HG03045 (cell line): ENCODE data around the gene TNP1.

ENCODE experiments used
- ATAC-seq: cut with Tn5 transposase; IDR thresholded peaks from one replicate; pipeline ENCODE4 v1.9.1; 2021; ENCODE audit warnings: mild to moderate bottlenecking, moderate library complexity; ENCODE audit not compliant: unreplicated experiment

Gene TNP1

DNA sequence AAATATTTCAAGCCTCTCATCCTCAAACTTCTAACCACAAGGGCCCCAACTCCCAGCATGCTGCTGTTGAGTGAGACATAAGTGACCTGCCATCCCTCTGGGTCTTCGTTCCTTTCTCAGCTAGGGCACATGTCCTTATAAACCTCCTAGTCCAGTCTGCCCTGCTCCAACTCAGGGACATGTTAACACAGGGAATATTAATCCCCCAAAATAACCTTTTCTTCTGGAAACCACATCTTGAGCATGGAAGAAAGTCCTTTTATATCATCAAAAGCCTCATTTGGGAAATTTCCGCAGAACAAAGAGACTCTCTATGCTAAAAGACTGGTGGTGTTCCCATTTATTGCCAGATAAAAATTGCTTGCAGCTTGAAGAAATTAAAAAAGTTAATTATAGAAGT is 14.4 kb downstream of the TNP1 start:
- no peak for ATAC-seq

DNA sequence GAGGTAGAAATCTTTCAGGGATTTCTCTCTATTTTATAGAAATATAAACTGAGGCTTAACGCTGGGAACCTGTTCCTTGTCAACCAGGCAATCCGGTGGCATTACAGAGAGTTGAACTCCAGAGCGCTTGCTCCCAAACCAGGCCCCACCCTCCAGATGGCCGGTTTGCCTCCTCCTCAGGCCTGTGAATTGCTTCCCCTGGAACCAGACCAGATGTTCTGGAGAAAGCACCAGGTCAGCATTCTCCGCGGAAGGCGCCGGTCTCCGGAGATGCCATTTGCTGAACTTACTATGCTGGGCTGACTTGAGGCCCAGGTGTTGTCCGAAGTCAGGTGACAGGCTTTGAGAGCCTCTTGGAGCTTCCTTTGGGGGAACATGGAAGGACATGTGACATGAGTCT is 17.2 kb downstream of the TNP1 start:
- ATAC-seq, result no peak

DNA sequence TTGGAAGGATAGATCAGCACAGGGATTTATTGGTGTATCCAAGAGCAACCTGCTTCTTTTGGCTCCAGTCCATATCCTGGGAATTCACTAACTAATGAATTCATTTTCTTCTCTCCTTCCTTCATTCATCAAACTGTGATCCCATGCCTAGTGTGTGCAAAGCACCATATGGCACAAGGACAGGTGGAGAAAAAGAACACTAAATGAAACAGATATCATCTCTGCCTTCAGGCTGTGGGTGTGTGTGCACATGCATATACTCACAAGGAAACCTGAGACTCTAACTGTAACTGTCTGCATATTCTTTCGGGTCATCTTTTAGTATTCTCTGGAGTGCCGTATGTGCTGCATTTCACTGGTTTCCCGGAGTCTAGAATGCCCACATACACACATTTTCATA is 20.2 kb downstream of the TNP1 start:
- no peak for ATAC-seq

DNA sequence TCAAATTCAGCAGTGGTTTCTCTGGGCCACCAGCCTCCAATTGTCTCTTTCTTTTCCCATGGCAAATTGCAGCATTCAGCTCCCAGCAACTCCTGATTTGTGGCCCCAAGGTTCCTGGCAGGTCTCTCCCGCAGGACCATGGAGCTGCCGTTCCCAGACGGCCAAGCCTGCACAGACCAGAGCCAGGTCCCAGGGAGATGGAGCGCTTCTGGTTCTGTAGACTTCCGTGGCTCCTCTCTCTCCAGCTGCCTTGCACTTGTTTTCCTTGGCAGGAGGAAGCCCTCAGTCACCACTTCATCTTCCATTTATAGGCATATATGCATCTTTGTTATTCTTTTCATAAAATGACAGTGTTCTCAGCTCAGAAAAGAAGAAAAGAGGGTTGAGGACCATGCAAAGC is 21.7 kb downstream of the TNP1 start:
- no peak for ATAC-seq

DNA sequence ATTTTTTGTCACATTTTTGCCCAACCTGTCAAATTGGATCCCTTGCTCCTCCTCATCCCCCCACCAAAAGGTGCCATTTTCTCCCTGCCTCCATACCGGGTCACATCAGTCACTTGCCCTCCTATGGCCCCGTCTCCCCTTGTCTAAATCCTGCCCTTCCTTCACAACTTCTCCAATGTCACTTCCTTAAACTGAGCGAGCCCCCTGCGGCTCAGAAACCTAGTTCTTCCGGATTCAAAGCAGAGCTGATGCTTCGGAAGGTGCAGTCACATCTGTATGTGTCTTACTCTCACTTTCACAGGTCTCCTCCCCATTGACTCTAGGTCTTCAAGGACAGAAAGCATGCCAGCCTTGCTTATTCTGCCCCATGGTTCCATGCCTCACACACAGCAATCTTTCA is 22.1 kb downstream of the TNP1 start:
- ATAC-seq, result no peak

DNA sequence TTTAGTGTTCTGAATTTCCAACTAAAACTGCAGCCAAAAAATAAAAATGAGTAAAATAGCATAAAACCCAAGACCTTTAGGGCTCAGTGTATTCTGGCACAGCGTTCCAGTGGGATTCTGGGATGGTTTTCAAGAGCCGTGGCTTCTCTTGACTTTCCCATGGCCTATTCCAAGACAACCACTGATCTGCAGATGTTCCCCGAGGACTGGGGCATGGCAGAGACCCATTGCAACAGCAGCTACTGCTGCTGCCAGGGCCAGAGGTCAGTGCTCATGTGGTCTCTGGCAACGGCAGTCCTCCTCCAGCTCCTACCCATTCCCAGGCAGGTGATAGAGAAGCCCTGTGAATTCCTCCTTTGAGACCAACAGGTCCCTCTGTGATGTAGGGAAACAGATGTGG is 26.8 kb downstream of the TNP1 start:
- ATAC-seq, result no peak

DNA sequence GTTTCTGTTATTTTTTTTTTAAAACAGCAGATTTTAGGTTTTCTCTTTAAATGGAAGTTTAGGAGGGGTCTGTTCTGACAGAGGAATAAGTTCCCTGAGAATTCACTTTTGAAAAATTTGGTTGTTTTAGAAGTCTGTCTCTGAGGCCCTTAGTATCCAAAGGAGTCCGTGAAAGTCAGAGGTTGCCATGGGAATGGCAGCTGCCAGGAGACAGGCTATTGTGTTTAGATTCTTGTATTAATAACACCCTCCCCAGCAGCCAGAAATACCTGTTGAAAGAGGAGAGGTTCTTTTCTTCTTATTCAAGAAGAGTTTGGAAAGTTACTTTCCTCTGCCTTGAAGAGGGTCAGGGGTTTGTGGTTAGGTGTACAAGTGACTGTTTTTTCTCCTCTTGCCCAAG is 29.5 kb downstream of the TNP1 start:
- no peak for ATAC-seq

DNA sequence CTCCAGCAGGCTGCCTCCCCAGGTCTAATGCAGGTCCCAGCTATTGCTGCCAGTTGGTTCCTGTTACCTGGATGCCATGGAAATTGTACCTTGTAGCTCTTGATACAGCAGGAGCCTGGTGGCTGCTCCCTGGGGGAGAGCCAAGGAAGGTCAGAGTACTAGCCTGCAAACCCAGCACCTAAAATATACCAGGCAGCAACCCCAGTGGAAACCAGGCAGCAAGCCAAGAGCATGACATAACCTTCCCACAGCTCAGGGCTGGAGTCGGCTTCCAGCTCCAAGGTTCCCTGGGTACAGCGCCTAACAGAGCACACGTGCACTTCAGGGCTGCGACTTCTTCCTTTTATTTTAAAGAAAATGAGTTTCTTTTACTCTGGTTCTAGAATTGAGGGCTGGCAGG is 30.3 kb downstream of the TNP1 start:
- no peak for ATAC-seq

DNA sequence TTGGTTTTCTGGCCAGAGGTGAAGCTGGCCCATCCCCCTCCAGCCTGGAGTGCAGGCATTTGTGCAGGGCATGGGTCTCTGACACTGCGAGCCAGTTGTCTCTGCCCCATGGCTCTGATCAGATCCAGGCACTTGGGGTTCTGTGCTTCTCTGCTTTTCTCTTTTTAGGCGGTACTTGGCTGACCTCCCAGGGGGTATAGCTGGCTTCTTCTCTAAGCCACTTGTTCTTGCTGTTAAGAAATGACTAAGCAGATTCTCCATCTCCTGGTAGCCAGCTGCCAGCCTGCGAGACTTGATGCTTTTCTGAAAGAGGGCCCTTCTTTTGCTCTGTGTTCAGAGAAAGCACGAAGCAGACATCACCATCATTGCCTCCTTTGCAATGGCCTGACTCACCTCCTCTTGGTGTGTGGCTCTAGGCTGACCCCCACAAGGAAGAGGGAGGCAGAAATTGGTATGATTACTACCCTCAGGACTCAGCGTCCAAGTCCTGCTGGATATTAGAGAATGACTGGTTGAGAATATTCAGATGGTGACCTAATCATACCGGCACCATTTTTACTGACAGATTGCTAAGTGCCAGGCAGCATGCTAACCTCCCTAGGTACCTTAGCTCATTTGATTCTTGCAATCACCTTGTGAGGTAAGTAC is 32.7 kb downstream of the TNP1 start:
- ATAC-seq, result no peak

DNA sequence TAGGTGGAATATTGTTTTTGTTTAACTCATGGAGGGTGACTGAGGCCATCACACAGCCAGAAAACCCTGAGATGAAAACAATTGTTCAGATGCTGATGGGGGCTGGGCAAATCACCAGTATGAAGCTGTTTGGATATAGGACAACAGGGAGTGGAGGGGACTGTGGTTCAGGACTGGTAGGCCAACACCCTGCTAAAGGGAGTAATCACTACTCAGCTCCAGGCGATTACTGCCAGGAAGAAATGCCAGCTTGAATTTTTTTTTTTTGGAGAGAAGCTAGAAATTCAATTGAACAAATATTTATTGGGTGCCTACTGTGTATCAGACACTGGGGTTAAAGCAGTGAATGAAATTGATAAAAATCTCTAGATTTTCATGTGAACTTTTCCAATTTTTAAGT is 37.4 kb downstream of the TNP1 start:
- no peak for ATAC-seq

DNA sequence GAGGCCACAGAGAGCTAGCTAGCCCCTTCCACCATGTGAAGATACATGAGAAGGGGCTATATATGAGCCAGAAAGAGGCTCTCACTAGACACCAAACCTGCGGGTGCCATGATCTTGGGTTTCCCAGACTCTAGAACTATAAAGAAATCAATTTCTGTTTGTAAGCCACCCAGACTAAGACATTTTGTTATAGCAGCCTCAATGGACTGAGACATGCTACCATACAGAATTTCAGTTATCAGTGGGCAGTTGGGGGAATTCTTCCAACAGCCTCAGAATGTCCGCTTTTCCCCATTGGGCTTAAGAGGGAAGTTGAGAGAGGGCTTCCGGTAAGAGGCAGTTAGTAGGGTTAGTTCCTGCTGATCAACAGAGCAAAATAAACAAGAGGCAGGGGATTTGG is 39.2 kb downstream of the TNP1 start:
- ATAC-seq, result no peak

DNA sequence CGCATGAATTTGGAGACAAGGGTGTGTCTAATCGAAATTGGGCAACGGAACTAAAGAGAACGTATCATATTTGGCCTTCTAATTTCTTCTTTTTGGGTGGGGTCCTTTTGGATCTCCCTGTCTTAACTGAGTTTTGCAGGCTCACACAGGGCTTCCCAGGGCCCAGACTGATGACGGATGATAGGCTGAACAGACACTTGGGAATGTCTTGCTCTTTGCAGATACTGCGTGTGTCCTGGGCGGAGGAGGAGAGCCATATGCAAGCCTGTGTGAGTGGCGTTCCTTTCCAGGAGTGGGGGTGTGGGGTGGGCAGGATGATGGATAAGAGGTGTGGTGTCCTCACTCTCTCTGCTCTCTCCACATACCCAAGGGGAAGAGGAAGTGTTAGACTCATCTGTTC is 40.1 kb downstream of the TNP1 start:
- ATAC-seq, result no peak

DNA sequence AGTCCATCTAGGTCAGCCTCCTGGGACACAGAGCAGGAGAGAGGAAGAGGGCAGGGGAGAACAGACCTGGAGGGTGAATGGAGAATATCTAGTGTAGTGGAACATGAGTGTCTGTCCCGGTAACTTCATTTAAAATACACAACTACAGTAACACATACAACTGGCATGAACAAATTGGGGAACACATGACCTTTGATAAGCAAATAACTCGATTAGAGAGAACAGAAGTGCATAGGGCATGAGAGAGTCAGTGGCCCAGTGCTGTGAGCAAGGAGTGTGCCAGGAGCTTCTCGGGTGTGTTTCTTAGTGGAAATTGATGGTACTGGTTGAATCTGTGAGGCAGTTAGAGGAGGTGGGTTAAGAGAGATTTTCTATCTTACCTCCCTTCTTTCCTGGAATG is 40.8 kb downstream of the TNP1 start:
- no peak for ATAC-seq

DNA sequence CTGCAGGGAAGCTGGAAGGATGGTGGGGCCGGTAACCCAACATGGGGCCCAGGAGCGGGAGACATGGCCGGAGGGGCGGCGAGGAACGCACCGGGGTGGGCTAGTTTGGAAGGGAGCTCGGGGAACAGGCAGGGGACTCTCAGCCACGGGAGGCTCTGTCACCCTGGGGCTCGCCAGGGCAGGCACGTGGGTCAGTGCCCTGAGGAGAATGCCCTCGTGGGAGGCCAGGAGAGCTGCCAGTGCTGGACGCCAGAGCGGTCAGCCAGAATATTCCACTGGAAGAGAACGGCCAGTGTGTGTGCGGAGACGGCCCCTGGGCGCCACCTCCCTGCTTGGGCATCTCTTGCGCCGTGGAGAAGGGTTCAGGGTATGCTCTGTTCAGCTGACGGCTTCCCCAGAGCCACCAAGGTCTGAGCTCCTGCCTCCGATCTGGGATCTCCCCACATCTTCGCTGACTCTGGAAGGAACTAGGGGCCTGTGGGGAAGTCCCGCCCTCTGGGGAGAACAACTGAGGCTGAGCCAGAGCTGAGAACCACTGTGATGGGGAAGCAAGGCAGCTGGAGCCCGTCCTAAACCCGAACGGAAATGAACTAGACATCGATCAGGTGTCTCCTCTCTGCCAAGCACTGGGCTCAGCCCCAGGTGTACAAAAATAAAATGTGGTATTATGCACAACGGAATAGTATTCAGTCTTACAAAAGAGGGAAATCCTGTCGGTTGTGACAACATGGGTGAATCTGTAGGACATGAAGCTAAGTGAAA is 49.3 kb downstream of the TNP1 start:
- no peak for ATAC-seq
